GM19455 (cell line): ENCODE results near the gene SLC25A20.
A peak's percentile ranks its signal among the peaks of the same experiment; 100 is the strongest.
"Not testable (repeated sequence)": the region's sequence is repeated elsewhere in the genome, so short reads cannot be mapped to it uniquely, and the experiment has no call there.

Source experiments
- ATAC-seq: cut with Tn5 transposase; IDR thresholded peaks from one replicate; pipeline ENCODE4 v1.9.1; 2021; ENCODE audit not compliant: unreplicated experiment

SLC25A20 gene, protein sequence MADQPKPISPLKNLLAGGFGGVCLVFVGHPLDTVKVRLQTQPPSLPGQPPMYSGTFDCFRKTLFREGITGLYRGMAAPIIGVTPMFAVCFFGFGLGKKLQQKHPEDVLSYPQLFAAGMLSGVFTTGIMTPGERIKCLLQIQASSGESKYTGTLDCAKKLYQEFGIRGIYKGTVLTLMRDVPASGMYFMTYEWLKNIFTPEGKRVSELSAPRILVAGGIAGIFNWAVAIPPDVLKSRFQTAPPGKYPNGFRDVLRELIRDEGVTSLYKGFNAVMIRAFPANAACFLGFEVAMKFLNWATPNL

GRCh38 chr3:48898383-48899234 lies at the start of gene SLC25A20:
SLC25A20 (minus strand) TSS chr3:48898882; CDS start chr3:48898794, 88 bp downstream.
- ATAC-seq = peak; percentile 82

- ATAC-seq = no peak
These were observed 47.3 kb upstream of the SLC25A20 start for GRCh38 chr3:48945891-48946549.

DNA sequence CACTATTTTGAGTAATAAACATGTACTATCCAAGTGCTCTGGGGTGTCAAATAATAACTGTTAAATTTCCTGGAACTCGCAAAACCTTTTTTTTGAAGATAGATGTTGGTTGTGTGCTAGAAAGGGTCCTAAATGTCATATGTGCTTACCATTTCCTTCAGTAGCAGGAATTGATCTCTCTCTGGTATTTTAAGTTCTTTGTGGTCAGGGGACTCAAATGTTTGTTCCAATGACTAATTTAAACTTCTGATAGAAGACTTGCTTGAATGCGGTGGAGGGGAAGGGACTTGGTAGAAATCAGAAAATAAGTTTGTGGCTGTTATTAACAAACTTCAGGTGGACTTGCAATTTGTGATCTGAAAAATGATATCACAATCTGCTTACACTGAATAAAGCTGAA lies 46.8 kb upstream of the SLC25A20 start:
- ATAC-seq = no peak

DNA sequence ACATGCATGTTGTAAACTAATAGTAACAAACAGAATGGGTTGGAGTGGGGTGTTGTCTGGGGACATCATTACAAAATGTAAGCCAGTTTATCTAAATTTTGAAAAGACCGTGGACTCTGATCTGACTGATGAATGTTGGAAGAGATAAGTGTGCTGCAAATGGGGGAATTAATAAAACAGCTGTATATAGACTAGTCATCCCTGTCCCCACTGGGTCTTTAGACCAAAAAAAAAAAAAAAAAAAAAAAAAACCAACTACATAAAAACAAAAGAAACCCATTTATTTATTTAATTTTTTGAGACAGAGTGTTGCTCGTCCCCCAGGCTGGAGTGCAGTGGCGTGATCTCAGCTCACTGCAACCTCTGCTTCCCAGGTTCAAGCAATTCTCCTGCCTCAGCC lies 40.0 kb upstream of the SLC25A20 start:
- ATAC-seq = no peak

GRCh38 chr3:48938156-48938555 lies 39.5 kb upstream of the SLC25A20 start:
- ATAC-seq = no peak

- no peak for ATAC-seq
These were observed 36.8 kb upstream of the SLC25A20 start for GRCh38 chr3:48935530-48935929.

GRCh38 chr3:48934333-48934991 lies 35.8 kb upstream of the SLC25A20 start:
- no peak for ATAC-seq

- ATAC-seq = no peak
These were observed 33.4 kb upstream of the SLC25A20 start for GRCh38 chr3:48931944-48932580.

DNA sequence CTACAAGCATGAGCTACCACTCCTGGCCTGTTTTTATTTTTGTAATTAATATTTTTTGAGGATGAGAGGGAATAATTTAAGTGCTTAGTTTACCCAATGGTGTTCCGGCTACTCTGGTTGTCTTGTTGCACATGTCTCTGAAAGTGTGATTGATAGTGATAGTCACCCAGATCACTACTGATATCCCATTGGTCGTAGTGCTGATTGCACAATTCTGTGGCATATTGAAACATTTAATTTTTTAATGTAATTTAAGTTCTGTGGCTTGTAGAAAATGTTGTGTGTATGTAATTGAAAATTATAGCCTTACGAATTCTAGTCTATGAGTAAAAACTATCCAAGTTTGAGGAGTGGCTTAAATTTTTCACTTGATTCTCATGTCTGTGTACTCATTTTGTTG lies 31.9 kb upstream of the SLC25A20 start:
- no peak for ATAC-seq

GRCh38 chr3:48929358-48930035 lies 30.8 kb upstream of the SLC25A20 start:
- no peak for ATAC-seq

DNA sequence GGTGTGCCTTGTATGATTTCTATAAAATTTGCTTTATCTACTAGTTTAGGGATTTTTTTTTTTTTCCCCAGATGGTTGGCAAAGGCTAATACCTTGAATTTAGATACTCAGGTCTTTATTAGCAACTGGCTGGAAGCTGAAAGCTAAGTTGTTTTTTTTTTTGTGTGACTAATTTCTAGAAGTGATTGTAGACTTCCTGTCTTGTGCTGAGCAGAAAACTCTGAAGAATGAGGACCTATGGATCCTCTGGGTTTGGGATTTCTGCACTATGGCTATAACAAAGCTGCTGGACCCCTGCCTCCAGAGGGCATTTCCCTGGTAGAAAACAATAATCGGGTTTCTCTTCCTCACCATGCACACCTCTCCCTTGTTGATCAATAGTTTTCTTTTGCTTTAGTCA lies 30.0 kb upstream of the SLC25A20 start:
- no peak for ATAC-seq

DNA sequence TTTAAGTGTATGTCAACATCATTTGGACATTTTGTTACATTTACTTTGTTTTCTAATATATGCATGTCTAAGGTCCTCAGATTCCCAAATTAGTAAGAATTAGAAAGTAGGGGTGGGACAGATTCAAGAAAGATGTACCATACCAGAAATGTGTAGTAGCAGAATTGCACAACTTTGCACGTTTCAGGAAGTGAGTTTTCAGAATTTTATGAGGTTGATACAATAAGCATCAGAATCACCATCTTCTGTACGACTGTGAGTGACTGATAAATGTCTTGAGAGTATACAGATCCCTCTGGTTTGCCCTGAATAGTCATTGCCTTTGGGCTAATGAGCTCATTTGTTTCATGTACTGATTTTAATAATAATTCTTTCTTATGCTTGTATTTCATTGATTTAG lies 29.2 kb upstream of the SLC25A20 start:
- no peak for ATAC-seq

GRCh38 chr3:48926425-48927392 lies 28.0 kb upstream of the SLC25A20 start:
- ATAC-seq = no peak

GRCh38 chr3:48919215-48920138 lies 20.8 kb upstream of the SLC25A20 start:
- ATAC-seq = peak; percentile 31

- ATAC-seq = peak; percentile 72
These were observed 19.9 kb upstream of the SLC25A20 start, which contains the start of gene ARIH2 for GRCh38 chr3:48918388-48919214. ARIH2 (plus strand) TSS chr3:48918842; CDS start chr3:48927559, 8,717 bp downstream.

- ATAC-seq = no peak
These were observed 16.6 kb upstream of the SLC25A20 start for GRCh38 chr3:48915296-48915695.

DNA sequence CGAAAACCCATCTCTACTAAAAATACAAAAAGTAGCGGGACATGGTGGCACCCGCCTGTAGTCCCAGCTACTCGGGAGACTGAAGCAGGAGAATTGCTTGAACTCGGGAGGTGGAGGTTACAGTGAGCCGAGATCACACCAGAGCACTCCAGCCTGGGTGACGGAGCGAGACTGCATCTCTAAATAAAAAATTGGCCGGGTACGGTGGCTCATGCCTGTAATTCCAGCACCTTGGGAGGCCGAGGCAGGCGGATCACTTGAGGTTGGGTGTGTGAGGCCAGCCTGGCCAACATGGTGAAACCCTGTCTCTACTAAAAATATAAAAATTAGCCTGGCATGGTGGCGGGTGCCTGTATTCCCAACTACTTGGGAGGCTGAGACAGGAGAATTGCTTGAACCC lies 8.3 kb upstream of the SLC25A20 start:
- ATAC-seq = not testable (repeated sequence)
